H1 (cell line): ENCODE measurements around the gene TMEM106C. TPM values are rescaled to one million over a fixed set of nuclear protein-coding genes. Genes with fewer than 3 reads are reported as not detected.

Experiments
- CTCF ChIA-PET: fragments of 300-600 bp; sonication (Branson Sonifier 250); formaldehyde crosslinking; loops from one replicate; lab custom pipeline; 2021; ENCODE audit not compliant: partially characterized antibody; lab: Charles Lee
- POLR2A ChIA-PET: fragments of 300-600 bp; sonication (Branson Sonifier 250); formaldehyde crosslinking; loops from one replicate; lab custom pipeline; 2021; ENCODE audit warnings: inconsistent platforms; ENCODE audit not compliant: partially characterized antibody; lab: Charles Lee
- DNase-seq, 2 experiments: peaks; one replicate each; pipeline versions ENCODE4 v3.0.0 to v3.0.0-alpha.2; 2010 to 2022; ENCODE audit warnings: low spot score in 2 of 2, low read depth in 1 of 2, mixed read lengths in 1 of 2
- FAIRE-seq: peaks from 2 replicates; lab custom pipeline; 2011; peaks lifted over from hg19 to GRCh38; lab: Jason Lieb, UNC
- H2AFZ ChIP-seq: 2 replicates; pipeline ENCODE4 v1.8.1; 2012; ENCODE audit warnings: low read length, inconsistent platforms
- H2AK5ac ChIP-seq: 2 replicates; pipeline ENCODE4 v1.6.1; 2013; ENCODE audit warnings: low read depth, low read length
- H2BK120ac ChIP-seq: replicated peaks from 2 replicates; pipeline ENCODE3; 2013; ENCODE audit warnings: low read depth, low read length, inconsistent platforms
- H2BK12ac ChIP-seq: 2 replicates; pipeline ENCODE4 v1.6.1; 2013; ENCODE audit warnings: low read depth, low read length
- H2BK15ac ChIP-seq: 2 replicates; pipeline ENCODE4 v1.6.1; 2013; ENCODE audit warnings: low read length
- H2BK20ac ChIP-seq: 2 replicates; pipeline ENCODE4 v1.6.1; 2013; ENCODE audit warnings: low read length
- H2BK5ac ChIP-seq: 2 replicates; pipeline ENCODE4 v1.6.1; 2013; ENCODE audit warnings: low read depth, low read length
- H3K14ac ChIP-seq: 2 replicates; pipeline ENCODE4 v1.6.1; 2013; ENCODE audit warnings: inconsistent platforms; ENCODE audit not compliant: insufficient read length
- H3K18ac ChIP-seq: 2 replicates; pipeline ENCODE4 v1.6.1; 2013; ENCODE audit warnings: low read length; ENCODE audit errors: extremely low read depth
- H3K23ac ChIP-seq: 2 replicates; pipeline ENCODE4 v1.6.1; 2013; ENCODE audit warnings: inconsistent platforms; ENCODE audit not compliant: insufficient read length
- H3K23me2 ChIP-seq: 2 replicates; pipeline ENCODE4 v1.6.1; 2013; ENCODE audit warnings: low read depth, low read length
- H3K27ac ChIP-seq: 2 replicates; pipeline ENCODE4 v1.6.1; 2011; ENCODE audit warnings: low read depth, low read length, inconsistent platforms
- H3K27me3 ChIP-seq, 4 experiments: replicated peaks in 1 of 4; 1 replicate in 1 of 4; 2 replicates in 3 of 4; pipeline versions ENCODE4 v1.6.1 to v1.8.1; 2011 to 2013; ENCODE audit warnings: low read length in 3 of 4, mild to moderate bottlenecking in 3 of 4, inconsistent platforms in 2 of 4, mixed read lengths in 2 of 4, moderate library complexity in 1 of 4; ENCODE audit not compliant: control insufficient read depth in 3 of 4, insufficient read depth in 3 of 4; ENCODE audit errors: extremely low read depth in 1 of 4
- H3K36me3 ChIP-seq, 4 experiments: 2 replicates each; pipeline versions ENCODE4 v1.6.1 to v1.8.1; 2011 to 2013; ENCODE audit warnings: mild to moderate bottlenecking in 4 of 4, low read length in 3 of 4, moderate library complexity in 2 of 4, control low read depth in 1 of 4, inconsistent platforms in 1 of 4; ENCODE audit not compliant: insufficient read depth in 4 of 4, control insufficient read depth in 2 of 4
- H3K4ac ChIP-seq: replicated peaks from 2 replicates; pipeline ENCODE3; 2013; ENCODE audit warnings: low read length, low read depth, mixed read lengths, inconsistent platforms; ENCODE audit not compliant: insufficient read length
- H3K4me1 ChIP-seq, 4 experiments: replicated peaks in 1 of 4; 1 replicate in 1 of 4; 2 replicates in 3 of 4; pipeline versions ENCODE4 v1.6.1 to v1.8.1; 2011 to 2013; ENCODE audit warnings: low read length in 3 of 4, inconsistent platforms in 2 of 4, mixed read lengths in 1 of 4; ENCODE audit not compliant: insufficient read depth in 4 of 4, control insufficient read depth in 3 of 4
- H3K4me2 ChIP-seq, 2 experiments: 2 replicates each; pipeline versions ENCODE4 v1.6.1 to v1.8.1; 2011 to 2013; ENCODE audit warnings: low read depth in 2 of 2, low read length in 2 of 2, control low read depth in 1 of 2, inconsistent platforms in 1 of 2, mild to moderate bottlenecking in 1 of 2; ENCODE audit not compliant: insufficient read depth in 1 of 2
- H3K4me3 ChIP-seq, 4 experiments: fragments of 200-600, 300-600 bp in 1 of 4; sonication (generic), shearing (Covaris generic), sonication (Bioruptor Twin) in 1 of 4; 2 replicates each; pipeline versions ENCODE4 v1.5.1 to v1.8.1; 2011 to 2016; ENCODE audit warnings: low read length in 4 of 4, low read depth in 3 of 4, control low read depth in 2 of 4, inconsistent platforms in 2 of 4, mild to moderate bottlenecking in 2 of 4, mixed read lengths in 1 of 4, moderate library complexity in 1 of 4; ENCODE audit not compliant: insufficient read depth in 2 of 4; ENCODE audit errors: extremely low read depth in 1 of 4
- H3K56ac ChIP-seq: replicated peaks from 2 replicates; pipeline ENCODE3; 2013; ENCODE audit warnings: low read depth, mild to moderate bottlenecking, mixed read lengths, low read length, inconsistent platforms; ENCODE audit not compliant: insufficient read length
- H3K79me1 ChIP-seq: 2 replicates; pipeline ENCODE4 v1.6.1; 2013; ENCODE audit warnings: low read depth, low read length, control low read depth
- H3K79me2 ChIP-seq, 2 experiments: 2 replicates each; pipeline versions ENCODE4 v1.6.1 to v1.8.1; 2012 to 2013; ENCODE audit warnings: low read length in 2 of 2, mild to moderate bottlenecking in 2 of 2, inconsistent platforms in 1 of 2; ENCODE audit not compliant: insufficient read depth in 2 of 2, control insufficient read depth in 1 of 2
- H3K9ac ChIP-seq, 4 experiments: replicated peaks in 1 of 4; 1 replicate in 1 of 4; 2 replicates in 3 of 4; pipeline versions ENCODE4 v1.6.1 to v1.8.1; 2011 to 2013; ENCODE audit warnings: low read depth in 3 of 4, low read length in 3 of 4, control low read depth in 2 of 4, mild to moderate bottlenecking in 2 of 4, moderate library complexity in 2 of 4, inconsistent platforms in 1 of 4; ENCODE audit errors: extremely low read depth in 1 of 4
- H3K9me3 ChIP-seq, 2 experiments: 2 replicates each; pipeline versions ENCODE4 v1.6.1 to v1.8.1; 2012 to 2013; ENCODE audit warnings: mild to moderate bottlenecking in 2 of 2, moderate library complexity in 2 of 2, control low read depth in 1 of 2, inconsistent platforms in 1 of 2, low read depth in 1 of 2, low read length in 1 of 2, mixed read lengths in 1 of 2; ENCODE audit not compliant: insufficient read depth in 2 of 2
- H4K20me1 ChIP-seq, 2 experiments: replicated peaks in 1 of 2; 2 replicates each; pipeline versions ENCODE3 to v1.8.1; 2011 to 2013; ENCODE audit warnings: inconsistent platforms in 2 of 2, low read length in 2 of 2, mild to moderate bottlenecking in 1 of 2; ENCODE audit not compliant: insufficient read depth in 2 of 2, control insufficient read depth in 1 of 2
- H4K5ac ChIP-seq: 2 replicates; pipeline ENCODE4 v1.6.1; 2013; ENCODE audit warnings: low read length, low read depth, mixed read lengths, inconsistent platforms; ENCODE audit not compliant: insufficient read length
- H4K8ac ChIP-seq: 2 replicates; pipeline ENCODE4 v1.8.0; 2013; ENCODE audit warnings: mild to moderate bottlenecking, moderate library complexity, low read length, inconsistent platforms; ENCODE audit not compliant: insufficient read depth; ENCODE audit errors: extremely low read depth
- H4K91ac ChIP-seq: replicated peaks from 2 replicates; pipeline ENCODE3; 2013; ENCODE audit warnings: low read length, mixed read lengths, inconsistent platforms; ENCODE audit not compliant: insufficient read length
- BCL11A ChIP-seq, 2 experiments: IDR thresholded peaks; one replicate each; pipeline ENCODE4 v1.6.1; 2011; ENCODE audit warnings: low read depth in 2 of 2, low read length in 2 of 2, mild to moderate bottlenecking in 2 of 2
- CBX8 ChIP-seq: fragments of 300-800, 300-1000 bp; sonication (generic); IDR thresholded peaks from 2 replicates; pipeline ENCODE4 v1.7.1; 2016; ENCODE audit warnings: low read depth, low read length, borderline replicate concordance
- GTF2F1 ChIP-seq: IDR thresholded peaks from 2 replicates; pipeline ENCODE4 v1.6.1; 2012; ENCODE audit warnings: low read depth, low read length, improper control_type of control experiment, borderline replicate concordance
- RNF2 ChIP-seq: fragments of 200-900, 300-1000 bp; sonication (generic); IDR thresholded peaks from 2 replicates; pipeline ENCODE4 v1.7.1; 2016; ENCODE audit warnings: borderline replicate concordance, low read depth, mild to moderate bottlenecking, antibody characterized with exemption, low read length; ENCODE audit not compliant: poor library complexity, severe bottlenecking; ENCODE audit errors: missing control alignments
- SIRT6 ChIP-seq: IDR thresholded peaks from one replicate; pipeline ENCODE4 v1.7.1; 2012; ENCODE audit warnings: low read length, inconsistent platforms
- SP1 ChIP-seq: IDR thresholded peaks from 2 replicates; pipeline ENCODE4 v1.6.1; 2011; ENCODE audit warnings: low read depth, low read length
- SP4 ChIP-seq: IDR thresholded peaks from 2 replicates; pipeline ENCODE4 v1.6.1; 2012; ENCODE audit warnings: low read length, inconsistent platforms
- TEAD4 ChIP-seq: IDR thresholded peaks from 2 replicates; pipeline ENCODE4 v1.6.1; 2012; ENCODE audit warnings: low read depth, low read length, inconsistent platforms, mixed read lengths
- whole genome bisulfite sequencing, 2 experiments: shearing (Covaris generic) in 1 of 2; methylation state at CpG; one replicate each; pipeline versions ENCODE4 v1.1.6 to v1.1.7; 2013 to 2015; ENCODE audit warnings: low lambda C conversion rate in 2 of 2, mixed read lengths in 2 of 2, inconsistent platforms in 1 of 2, low coverage in 1 of 2, missing lambda C conversion rate in 1 of 2; ENCODE audit not compliant: insufficient replicate concordance in 2 of 2, insufficient coverage in 1 of 2, insufficient read length in 1 of 2; ENCODE audit errors: extremely low coverage in 1 of 2, missing lambda C conversion rate in 1 of 2; 5-methylcytosine and 5-hydroxymethylcytosine counted together
- polyA plus RNA-seq, 7 experiments: library from polyadenylated mRNA; depleted of rRNA in 3 of 7; stranded (reverse) in 5 of 7; unstranded in 2 of 7; fragments of >200 nt in 5 of 7; fragments of 200-250 nt in 2 of 7; gene quantifications; 1 replicate in 5 of 7; 2 replicates in 1 of 7; 4 replicates in 1 of 7; pipeline versions ENCODE4 v1.2.1 to v1.2.3, GENCODE V29; 2011 to 2013; ENCODE audit warnings: missing spikeins in 2 of 7, mixed read lengths in 2 of 7
- total RNA-seq: library from RNA; stranded (reverse); fragmentation: NEBNext Ultra II Directional; extraction: Animal tissue kit (Norgen Biotek cat#: 25700); gene quantifications from 2 replicates; pipeline ENCODE4 v1.2.1, GENCODE V29; 2021

The TMEM106C gene
- total and polyA plus RNA-seq, 2 of the 8 experiments (the other 6 are each of a cell fraction or from before 2014, with no cell fraction given), result 36.6 to 45.3 TPM

DNA sequence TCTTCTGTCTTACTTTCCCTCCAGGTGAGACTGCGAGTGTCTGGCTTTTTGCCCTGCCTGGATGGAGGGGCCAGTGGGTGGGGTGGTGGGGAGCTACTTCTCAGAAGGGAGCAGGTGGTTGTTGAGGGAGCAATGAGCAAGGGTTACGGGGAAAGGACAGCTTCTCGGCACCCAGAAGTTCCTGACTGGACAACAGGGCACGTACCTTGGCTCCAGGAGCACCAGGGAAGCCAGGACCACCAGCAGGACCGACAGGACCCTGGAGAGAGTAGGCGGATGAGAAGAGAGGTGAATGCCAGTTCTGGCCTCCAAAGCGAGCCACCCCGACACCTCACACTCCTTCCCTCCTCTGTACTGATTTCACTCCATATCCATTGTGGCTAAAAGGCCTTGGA is 25.6 kb downstream of the TMEM106C start:
- no peaks in the 10 kb centered on the region for H3K36me3 ChIP-seq
- H3K18ac ChIP-seq, result no peak overlapping the region
- no peak for TF ChIP-seq BCL11A (IDR thresholded peaks at IDR 0.05; ENCODE audit: low read depth in 2 of 2, low read length in 2 of 2)
- no peak for TF ChIP-seq SP1
- TF ChIP-seq RNF2, result no peak
- TF ChIP-seq CBX8, result no peak
- no peak for TF ChIP-seq TEAD4
- TF ChIP-seq GTF2F1, result no peak
- TF ChIP-seq SP4, result no peak
- TF ChIP-seq SIRT6, result no peak
- no peak overlapping the region for H4K5ac ChIP-seq
- 90% methylated on average over 8 of the region's 8 CpGs; no CpG with 5 or more reads in 1 of the 2 experiments for WGBS, 2 experiments
- no peak overlapping the region for H3K27ac ChIP-seq
- no peak overlapping the region for H2AK5ac ChIP-seq
- H2BK15ac ChIP-seq, result no peak overlapping the region
- peaks cover 0 to 15% (median 2%) of the 10 kb centered on the region in 4 experiments; a peak in 4 of 7 replicates for H3K27me3 ChIP-seq
- H3K23ac ChIP-seq, result no peak overlapping the region
- H3K4me2 ChIP-seq, result no peak overlapping the region
- no peak overlapping the region for H3K4me3 ChIP-seq
- H2BK12ac ChIP-seq, result no peak overlapping the region
- H3K4me1 ChIP-seq, result peaks cover 0 to 7% (median 3%) of the 10 kb centered on the region in 4 experiments; a peak in 4 of 7 replicates
- H4K20me1 ChIP-seq, result peaks cover 0 to 2% of the 10 kb centered on the region in 2 experiments
- no peak overlapping the region for H3K9ac ChIP-seq
- CTCF ChIA-PET, result interaction anchor here (1.1 kb wide), 1 partner anchor 43 kb away, joined by 3 read pairs; no protein-coding TSS in a partner anchor
- no peak overlapping the region for H3K14ac ChIP-seq
- FAIRE-seq, result no peak
- no peaks in the 10 kb centered on the region for H3K9me3 ChIP-seq
- POLR2A ChIA-PET, result interaction anchor here (1.1 kb wide), 1 partner anchor 34 kb away, joined by 3 read pairs; no protein-coding TSS in a partner anchor
- no peak overlapping the region for H2BK5ac ChIP-seq
- H3K4ac ChIP-seq, result no peak overlapping the region
- H2AFZ ChIP-seq, result no peak overlapping the region
- no peak overlapping the region for H2BK120ac ChIP-seq
- no peak for DNase-seq
- no peak overlapping the region for H4K91ac ChIP-seq
- no peak overlapping the region for H2BK20ac ChIP-seq
- no peak overlapping the region for H4K8ac ChIP-seq
- H3K79me1 ChIP-seq, result no peaks in the 10 kb centered on the region
- H3K56ac ChIP-seq, result no peak overlapping the region
- H3K23me2 ChIP-seq, result no peaks in the 10 kb centered on the region; the same call in 1 of the 2 replicates
- no peaks in the 10 kb centered on the region for H3K79me2 ChIP-seq
